Adrenal gland (tissue), 5 donors: Measurements from ENCODE around the gene KDM2A.

ENCODE experiments used
- CTCF ChIP-seq, 6 experiments: fragments of 450-650 bp in 4 of 6; fragments of 200-600 bp in 2 of 6; sonication (generic) in 1 of 6; IDR thresholded peaks; 1 replicate in 5 of 6; 2 replicates in 1 of 6; pipeline versions ENCODE4 v1.5.1 to v1.8.0; 2016 to 2021; ENCODE audit warnings: antibody characterized with exemption in 6 of 6, mild to moderate bottlenecking in 2 of 6, moderate library complexity in 1 of 6
- POLR2A ChIP-seq, 2 donors: fragments of 450-650 bp; IDR thresholded peaks; one replicate each; pipeline ENCODE4 v1.6.1; 2017; ENCODE audit warnings: antibody characterized with exemption in 2 of 2, mild to moderate bottlenecking in 2 of 2, moderate library complexity in 1 of 2
- donor health status: DM: no; HTN: no; CAD: no.

DNA sequence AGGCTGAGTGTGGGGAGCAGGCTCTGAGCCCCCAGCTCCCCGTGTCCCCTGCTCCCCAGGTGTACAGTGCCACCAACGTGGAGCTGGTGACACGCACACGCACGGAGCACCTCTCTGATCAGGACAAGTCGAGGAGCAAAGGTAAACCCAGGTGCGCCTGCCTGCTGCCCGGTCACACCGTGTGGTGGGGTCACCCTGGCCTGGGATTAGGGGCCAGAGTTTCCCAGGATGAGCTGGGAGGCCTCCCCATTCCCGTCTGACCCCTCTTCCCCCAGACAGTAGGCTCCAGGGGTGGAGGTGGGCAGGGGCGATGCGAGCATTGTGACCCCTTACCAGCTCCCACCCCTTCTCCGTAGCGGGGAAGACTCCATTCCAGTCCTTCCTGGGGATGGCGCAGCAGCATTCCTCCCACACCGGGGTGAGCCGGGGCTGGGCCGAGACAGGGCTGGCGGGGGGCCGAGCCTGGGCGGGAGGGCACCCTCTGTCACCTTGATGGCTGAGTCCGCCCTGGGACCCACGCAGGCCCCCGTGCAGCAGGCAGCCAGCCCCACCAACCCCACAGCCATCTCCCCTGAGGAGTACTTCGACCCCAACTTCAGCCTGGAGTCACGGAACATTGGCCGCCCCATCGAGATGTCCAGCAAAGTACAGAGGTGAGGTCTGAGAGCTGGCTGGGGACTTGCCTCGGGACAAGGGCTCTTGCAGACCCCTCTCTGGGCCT is 180.6 kb downstream of the KDM2A start:
- TF ChIP-seq CTCF (IDR thresholded peaks at IDR 0.05) (no peak), POLR2A (IDR thresholded peaks at IDR 0.05) (no peak)
